Right lobe of liver (tissue), 4 donors: ENCODE measurements around the gene TBC1D5.

Experiments used
- CTCF ChIP-seq, 4 donors: fragments of 200-600 bp in 3 of 4; fragments of 450-650 bp in 1 of 4; IDR thresholded peaks; one replicate each; pipeline versions ENCODE4 v1.5.1 to v1.8.0; 2016 to 2022; ENCODE audit warnings: antibody characterized with exemption in 4 of 4, mild to moderate bottlenecking in 2 of 4
- POLR2A ChIP-seq: fragments of 450-650 bp; IDR thresholded peaks from one replicate; pipeline ENCODE4 v1.6.1; 2017; ENCODE audit warnings: antibody characterized with exemption, mild to moderate bottlenecking
- donor health status: DM: no; HTN: no; CAD: no.
- donor health status: DM: no; HTN: no; CAD: no.
- donor health status: DM: no; HTN: yes; CAD: no.

GRCh38 chr3:17655743-17656142, 86.7 kb downstream of the TBC1D5 start:
- TF ChIP-seq CTCF (IDR thresholded peaks at IDR 0.05) (no peak), POLR2A (no peak)
